Gastrocnemius medialis (tissue), 4 donors: Measurements from ENCODE around the gene ETFDH. TPM values are rescaled to one million over a fixed set of nuclear protein-coding genes. Genes with fewer than 3 reads are reported as not detected.
"Not testable (repeated sequence)": the region's sequence is repeated elsewhere in the genome, so short reads cannot be mapped to it uniquely, and the experiment has no call there.

Experiments
- ATAC-seq, 2 donors: fragments of 150-250 bp; one replicate each; pipeline ENCODE4 v1.9.1; 2016
- DNase-seq, 2 donors: peaks; one replicate each; pipeline ENCODE4 v3.0.0-alpha.2; 2019
- H3K27ac ChIP-seq, 4 donors: fragments of 200-600 bp; sonication (generic); 1 replicate in 1 of 4; 2 replicates in 3 of 4; pipeline ENCODE4 v1.5.1; 2016 to 2018; ENCODE audit warnings: mild to moderate bottlenecking in 2 of 4, moderate library complexity in 1 of 4
- H3K27me3 ChIP-seq, 3 donors: fragments of 200-600 bp; sonication (generic) in 2 of 3; 1 replicate in 1 of 3; 2 replicates in 2 of 3; pipeline versions ENCODE4 v1.5.1 to v1.6.0; 2016 to 2019; ENCODE audit warnings: mild to moderate bottlenecking in 1 of 3, moderate library complexity in 1 of 3
- H3K36me3 ChIP-seq, 2 donors: fragments of 200-600 bp; sonication (generic) in 1 of 2; one replicate each; pipeline ENCODE4 v1.5.1; 2017 to 2018
- H3K4me1 ChIP-seq, 2 donors: fragments of 200-600 bp; sonication (generic) in 1 of 2; one replicate each; pipeline ENCODE4 v1.5.1; 2016 to 2017; ENCODE audit warnings: mild to moderate bottlenecking in 2 of 2
- H3K4me3 ChIP-seq, 4 donors: fragments of 200-600 bp; sonication (generic) in 3 of 4; 1 replicate in 1 of 4; 2 replicates in 3 of 4; pipeline ENCODE4 v1.5.1; 2016 to 2019; ENCODE audit warnings: mild to moderate bottlenecking in 2 of 4
- H3K9me3 ChIP-seq, 3 donors: fragments of 200-600 bp; sonication (generic) in 2 of 3; 1 replicate in 1 of 3; 2 replicates in 2 of 3; pipeline ENCODE4 v1.5.1; 2016 to 2019
- POLR2A ChIP-seq, 2 donors: fragments of 450-650 bp; IDR thresholded peaks; one replicate each; pipeline ENCODE4 v1.6.1; 2017; ENCODE audit warnings: antibody characterized with exemption in 2 of 2, mild to moderate bottlenecking in 2 of 2, moderate library complexity in 2 of 2
- in situ Hi-C, 4 donors: fragments of 200-750 bp; cut with MboI; loops; one replicate each; pipeline versions ENCODE4 v1.15.0 to v1.8.0; 2017; ENCODE audit warnings: low sequenced_read_pairs in 4 of 4
- intact Hi-C: fragments of 100-400 bp; cut with DNase I; formaldehyde crosslinking; loops from one replicate; pipeline ENCODE4 v1.15.1; 2023; ENCODE audit warnings: low total_unique reads
- total RNA-seq, 4 donors: library from RNA; depleted of rRNA; stranded (reverse); fragments of >200 nt; gene quantifications; one replicate each; pipeline versions ENCODE4 v1.1.0 to v1.2.3, GENCODE V29; 2016
- TF ChIP-seq, protein P1 (sequence below), 5 experiments: fragments of 450-650 bp in 3 of 5; fragments of 200-600 bp in 2 of 5; sonication (generic) in 2 of 5; IDR thresholded peaks in 4 of 5; conservative IDR thresholded peaks in 1 of 5; 1 replicate in 4 of 5; 2 replicates in 1 of 5; pipeline ENCODE4 v1.5.1; 2016 to 2019; ENCODE audit warnings: antibody characterized with exemption in 5 of 5, mild to moderate bottlenecking in 3 of 5, moderate library complexity in 3 of 5

ETFDH gene
- total RNA-seq, 4 donors from 2014 or later, result 53.1 to 83.1 (median 62.0) TPM

- TF ChIP-seq POLR2A (IDR thresholded peaks at IDR 0.05), result no peak
- TF ChIP-seq, protein P1, sequence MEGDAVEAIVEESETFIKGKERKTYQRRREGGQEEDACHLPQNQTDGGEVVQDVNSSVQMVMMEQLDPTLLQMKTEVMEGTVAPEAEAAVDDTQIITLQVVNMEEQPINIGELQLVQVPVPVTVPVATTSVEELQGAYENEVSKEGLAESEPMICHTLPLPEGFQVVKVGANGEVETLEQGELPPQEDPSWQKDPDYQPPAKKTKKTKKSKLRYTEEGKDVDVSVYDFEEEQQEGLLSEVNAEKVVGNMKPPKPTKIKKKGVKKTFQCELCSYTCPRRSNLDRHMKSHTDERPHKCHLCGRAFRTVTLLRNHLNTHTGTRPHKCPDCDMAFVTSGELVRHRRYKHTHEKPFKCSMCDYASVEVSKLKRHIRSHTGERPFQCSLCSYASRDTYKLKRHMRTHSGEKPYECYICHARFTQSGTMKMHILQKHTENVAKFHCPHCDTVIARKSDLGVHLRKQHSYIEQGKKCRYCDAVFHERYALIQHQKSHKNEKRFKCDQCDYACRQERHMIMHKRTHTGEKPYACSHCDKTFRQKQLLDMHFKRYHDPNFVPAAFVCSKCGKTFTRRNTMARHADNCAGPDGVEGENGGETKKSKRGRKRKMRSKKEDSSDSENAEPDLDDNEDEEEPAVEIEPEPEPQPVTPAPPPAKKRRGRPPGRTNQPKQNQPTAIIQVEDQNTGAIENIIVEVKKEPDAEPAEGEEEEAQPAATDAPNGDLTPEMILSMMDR (IDR thresholded peaks at IDR 0.05 in 4 of 5, conservative IDR thresholded peaks at IDR 0.05 in 1 of 5), result no peak
- H3K36me3 ChIP-seq, result peaks cover 0 to 31% of the 10 kb centered on the region in 2 donors
- in situ Hi-C loops (no loop called here), intact Hi-C loops (no loop called here)
- no peak overlapping the region for H3K27ac ChIP-seq
- DNase-seq, result no peak
- no peaks in the 10 kb centered on the region for H3K27me3 ChIP-seq
- peaks cover 0 to 5% of the 10 kb centered on the region in 2 donors for H3K4me1 ChIP-seq
- H3K4me3 ChIP-seq, result no peak overlapping the region
- H3K9me3 ChIP-seq, result no peaks in the 10 kb centered on the region
- ATAC-seq, result no peak
These were observed 9.5 kb downstream of the ETFDH start for GRCh38 chr4:158681629-158682028.

- Histone ChIP-seq H3K9me3 (no peaks in the 10 kb centered on the region), H3K27ac (peak overlapping the region in 2 of 4 donors; percentile 7 to 15), H3K36me3 (peaks cover 0 to 35% of the 10 kb centered on the region in 2 donors), H3K4me3 (no peak overlapping the region), H3K27me3 (no peaks in the 10 kb centered on the region), H3K4me1 (peaks cover 0 to 5% of the 10 kb centered on the region in 2 donors)
- TF ChIP-seq, protein P1 (IDR thresholded peaks at IDR 0.05 in 4 of 5, conservative IDR thresholded peaks at IDR 0.05 in 1 of 5), result no peak
- TF ChIP-seq POLR2A (IDR thresholded peaks at IDR 0.05), result no peak
- ATAC-seq (peak in 1 of 2 donors; percentile 73), DNase-seq (no peak)
- intact Hi-C loops, result no loop called here
- in situ Hi-C loops, result no loop called here
These were observed 10.0 kb downstream of the ETFDH start for GRCh38 chr4:158682066-158682465.

- no peak overlapping the region for H3K27ac ChIP-seq
- no peaks in the 10 kb centered on the region for H3K4me1 ChIP-seq
- in situ Hi-C loops, result no loop called here
- intact Hi-C loops, result no loop called here
- no peak overlapping the region for H3K4me3 ChIP-seq
- no peaks in the 10 kb centered on the region for H3K9me3 ChIP-seq
- DNase-seq (no peak), ATAC-seq (no peak)
- peaks cover 8 to 64% of the 10 kb centered on the region in 2 donors for H3K36me3 ChIP-seq
- no peaks in the 10 kb centered on the region for H3K27me3 ChIP-seq
- TF ChIP-seq, protein P1 (IDR thresholded peaks at IDR 0.05 in 4 of 5, conservative IDR thresholded peaks at IDR 0.05 in 1 of 5), result no peak
- no peak for TF ChIP-seq POLR2A (IDR thresholded peaks at IDR 0.05)
These were observed 16.7 kb downstream of the ETFDH start for GRCh38 chr4:158688813-158689212.

DNA sequence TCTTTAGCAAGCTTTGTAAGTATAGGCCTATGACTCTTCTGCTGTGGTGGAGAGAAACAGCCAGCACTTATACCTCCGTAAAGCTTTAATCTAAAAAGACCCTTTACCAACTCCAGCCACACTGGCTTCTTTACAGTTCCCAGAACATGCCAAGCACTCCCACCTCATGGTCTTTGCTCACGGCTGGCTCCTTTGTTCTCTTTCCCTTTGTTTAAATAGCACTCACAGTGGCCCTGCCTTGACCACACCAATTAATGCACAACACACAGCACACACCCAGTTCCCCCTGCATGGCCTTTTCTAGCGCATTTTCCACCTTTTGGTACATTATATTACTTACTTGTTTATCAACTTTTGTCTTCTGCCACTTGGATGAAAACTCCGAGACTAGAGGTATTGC, 32.2 kb downstream of the ETFDH start:
- Histone ChIP-seq H3K4me3 (no peak overlapping the region), H3K4me1 (no peaks in the 10 kb centered on the region), H3K36me3 (peaks cover 0 to 69% of the 10 kb centered on the region in 2 donors), H3K27me3 (no peaks in the 10 kb centered on the region), H3K9me3 (no peaks in the 10 kb centered on the region), H3K27ac (no peak overlapping the region)
- in situ Hi-C loops (loop anchor here in 1 of 4 donors (25.0 kb wide), 2 partner anchors 483 to 733 kb away; no protein-coding TSS in a partner anchor), intact Hi-C loops (no loop called here)
- TF ChIP-seq, protein P1 (IDR thresholded peaks at IDR 0.05 in 4 of 5, conservative IDR thresholded peaks at IDR 0.05 in 1 of 5), result no peak
- DNase-seq, result no peak
- ATAC-seq, result no peak

DNA sequence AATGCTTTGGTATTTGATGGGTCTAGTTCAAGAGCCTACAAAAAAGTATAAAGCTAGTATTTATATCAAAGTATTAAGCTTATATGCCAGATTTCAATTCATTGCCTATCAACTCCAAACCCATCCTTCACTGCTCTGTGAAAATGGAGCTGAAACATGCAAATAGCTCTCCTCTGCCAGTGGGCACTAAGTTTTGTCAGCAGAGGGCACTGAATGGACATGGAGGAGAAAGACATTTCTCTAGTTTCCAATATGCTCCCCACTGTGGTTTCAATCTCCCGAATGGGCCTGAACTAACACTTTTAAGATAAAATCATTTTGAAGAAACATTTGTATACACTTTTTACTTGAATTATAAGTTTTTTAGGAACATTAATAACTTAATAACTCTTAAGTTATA, 38.7 kb downstream of the ETFDH start:
- Histone ChIP-seq H3K27ac (no peak overlapping the region), H3K36me3 (peaks cover 3 to 97% of the 10 kb centered on the region in 2 donors), H3K4me3 (no peak overlapping the region), H3K27me3 (no peaks in the 10 kb centered on the region), H3K4me1 (no peaks in the 10 kb centered on the region), H3K9me3 (no peaks in the 10 kb centered on the region)
- in situ Hi-C loops, result loop anchor here in 1 of 4 donors (25.0 kb wide), 2 partner anchors 476 to 726 kb away; no protein-coding TSS in a partner anchor
- intact Hi-C loops, result no loop called here
- ATAC-seq, result no peak
- no peak for TF ChIP-seq POLR2A (IDR thresholded peaks at IDR 0.05)
- TF ChIP-seq, protein P1 (IDR thresholded peaks at IDR 0.05 in 4 of 5, conservative IDR thresholded peaks at IDR 0.05 in 1 of 5), result no peak
- DNase-seq, result no peak

DNA sequence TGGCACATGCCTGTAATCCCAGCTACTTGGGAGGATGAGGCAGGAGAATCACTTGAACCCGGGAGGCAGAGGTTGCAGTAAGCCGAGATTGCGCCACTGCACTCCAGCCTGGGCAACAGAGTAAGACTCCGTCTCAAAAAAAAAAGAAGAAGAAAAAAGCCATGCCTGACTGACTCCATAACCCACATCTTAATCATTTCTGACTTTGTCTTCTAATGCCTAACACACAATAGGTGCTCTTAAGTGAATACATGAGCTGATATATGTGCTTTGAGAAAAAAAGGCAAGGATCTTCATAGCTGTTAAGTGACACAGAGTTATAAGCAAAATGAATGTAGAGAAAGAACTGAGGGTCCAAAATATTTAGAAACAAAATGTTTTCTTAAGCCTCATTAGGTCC, 40.5 kb downstream of the ETFDH start:
- H3K4me3 ChIP-seq, DNase-seq, H3K27ac ChIP-seq, H3K9me3 ChIP-seq, H3K27me3 ChIP-seq, ATAC-seq, H3K4me1 ChIP-seq, intact Hi-C loops: not testable (repeated sequence)
- H3K36me3 ChIP-seq, result peaks cover 3 to 100% of the 10 kb centered on the region in 2 donors
- in situ Hi-C loops, result loop anchor here in 1 of 4 donors (25.0 kb wide), 2 partner anchors 475 to 725 kb away; no protein-coding TSS in a partner anchor
